Ramos (cell line): ENCODE results near the gene PHLDB1.
"Not testable (repeated sequence)": the region's sequence is repeated elsewhere in the genome, so short reads cannot be mapped to it uniquely, and the experiment has no call there.

Source experiments
- in situ Hi-C: fragments of 300-500 bp; cut with MboI; formaldehyde crosslinking; loops from one replicate; pipeline ENCODE4 v1.14.3; 2022; ENCODE audit warnings: low sequenced_read_pairs; ENCODE audit not compliant: unreplicated experiment

PHLDB1 gene

GRCh38 chr11:118677977-118678376 is 70.6 kb downstream of the PHLDB1 start:
- in situ Hi-C loops = no loop called here

DNA sequence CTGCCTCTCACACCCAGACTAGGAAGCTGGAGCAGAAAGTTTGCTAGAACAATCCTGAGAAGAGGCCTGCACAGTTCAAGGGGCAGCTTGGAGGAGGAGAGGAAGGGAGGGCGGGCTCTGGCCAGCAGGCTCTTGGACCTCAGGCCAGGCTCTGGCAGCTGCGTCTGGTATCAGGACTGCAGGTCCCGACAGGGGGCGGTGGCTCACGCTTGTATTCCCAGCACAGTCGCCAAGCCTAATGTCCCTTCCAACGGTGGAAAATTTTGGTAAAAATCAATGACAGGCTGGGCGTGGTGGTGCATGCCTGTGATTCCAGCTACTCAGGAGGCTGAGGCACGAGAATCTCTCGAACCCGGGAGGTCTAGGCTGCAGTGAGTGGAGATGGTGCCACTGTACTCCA is 71.5 kb downstream of the PHLDB1 start:
- in situ Hi-C loops = not testable (repeated sequence)

- in situ Hi-C loops = no loop called here
These were observed 72.1 kb downstream of the PHLDB1 start, which contains the start of gene TREH for GRCh38 chr11:118679483-118679882. TSS of gene TREH (minus strand) at chr11:118679650. CDS start at chr11:118679627, 23 bp downstream.

GRCh38 chr11:118682372-118682771 is 75.0 kb downstream of the PHLDB1 start:
- in situ Hi-C loops = no loop called here

DNA sequence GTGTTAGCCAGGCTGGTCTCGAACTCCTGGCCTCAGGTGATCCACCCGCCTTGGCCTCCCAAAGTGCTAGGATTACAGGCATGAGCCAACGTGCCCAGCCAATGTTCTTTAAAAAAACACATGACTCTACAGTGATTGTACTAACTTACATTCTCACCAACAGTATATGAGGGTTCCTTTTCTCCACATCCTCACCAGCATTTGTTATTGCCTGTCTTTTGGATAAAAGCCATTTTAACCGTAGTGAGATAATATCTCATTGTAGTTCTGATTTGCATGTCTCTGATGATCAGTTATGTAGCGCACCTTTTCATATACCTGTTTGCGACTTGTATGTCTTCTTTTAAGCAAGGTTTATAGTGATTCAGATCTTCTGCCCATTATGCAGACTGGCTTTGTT is 75.5 kb downstream of the PHLDB1 start:
- in situ Hi-C loops = not testable (repeated sequence)

DNA sequence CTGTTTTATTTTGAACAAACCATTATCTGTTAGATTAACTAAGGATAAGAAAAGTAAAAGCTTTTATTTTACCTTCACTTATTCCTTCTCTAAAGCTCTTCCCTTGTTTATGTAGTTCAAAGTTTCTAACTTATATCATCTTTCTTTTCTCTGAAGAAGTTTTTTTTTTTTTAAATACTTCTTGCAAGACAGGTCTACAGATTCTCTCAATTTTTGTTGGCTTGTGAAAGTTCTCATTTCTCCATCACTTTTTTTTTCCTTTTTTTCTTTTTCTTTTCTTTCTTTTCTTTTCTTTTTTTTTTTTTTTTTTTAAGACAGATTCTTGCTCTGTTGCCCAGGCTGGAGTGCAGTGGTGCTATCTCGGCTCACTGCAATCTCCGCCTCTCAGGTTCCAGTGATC is 76.8 kb downstream of the PHLDB1 start:
- in situ Hi-C loops = no loop called here

GRCh38 chr11:118687906-118688305 is 80.5 kb downstream of the PHLDB1 start:
- in situ Hi-C loops = no loop called here

- in situ Hi-C loops = not testable (repeated sequence)
These were observed 80.9 kb downstream of the PHLDB1 start for GRCh38 chr11:118688339-118688738.

DNA sequence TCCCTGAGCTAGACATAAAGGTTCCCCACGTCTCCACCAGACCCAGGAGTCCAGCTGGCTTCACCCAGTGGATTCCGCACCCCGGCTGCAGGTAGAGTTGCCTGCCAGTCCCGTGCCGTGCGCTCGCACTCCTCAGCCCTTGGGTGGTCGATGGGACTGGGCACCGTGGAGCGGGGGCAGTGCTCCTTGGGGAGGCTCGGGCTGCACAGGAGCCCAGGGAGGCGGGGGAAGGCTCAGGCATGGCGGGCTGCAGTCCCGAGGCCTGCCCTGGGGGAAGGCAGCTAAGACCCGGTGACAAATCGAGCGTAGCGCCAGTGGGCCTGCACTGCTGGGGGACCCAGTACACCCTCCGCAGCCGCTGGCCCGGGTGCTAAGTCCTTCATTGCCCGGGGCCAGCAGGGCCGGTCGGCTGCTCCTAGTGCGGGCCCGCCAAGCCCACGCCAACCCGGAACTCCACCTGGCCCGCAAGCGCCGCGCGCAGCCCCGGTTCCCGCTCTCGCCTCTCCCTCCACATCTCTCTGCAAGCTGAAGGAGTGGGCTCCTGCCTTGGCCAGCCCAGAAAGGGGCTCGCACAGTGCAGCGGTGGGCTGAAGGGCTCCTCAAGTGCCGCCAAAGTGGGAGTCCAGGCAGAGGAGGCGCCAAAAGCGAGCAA is 81.6 kb downstream of the PHLDB1 start:
- in situ Hi-C loops = no loop called here

DNA sequence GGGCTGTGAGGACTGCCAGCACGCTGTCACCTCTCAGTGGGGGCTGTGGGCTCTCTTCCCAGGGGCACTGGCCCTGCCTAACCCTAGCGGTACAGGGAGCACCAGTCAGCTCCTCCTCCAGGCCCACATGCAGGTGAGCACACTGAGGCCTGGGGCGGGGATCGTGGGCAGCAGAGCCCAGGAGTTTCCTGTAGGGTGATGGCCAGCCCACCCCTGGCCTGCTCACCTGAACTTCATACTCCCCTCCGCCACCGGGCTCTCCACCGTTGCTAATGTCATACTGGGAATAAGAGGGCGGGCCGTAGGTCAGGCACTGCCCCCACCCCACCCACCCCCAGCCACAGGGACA is 82.1 kb downstream of the PHLDB1 start:
- in situ Hi-C loops = no loop called here

GRCh38 chr11:118689852-118690552 is 82.6 kb downstream of the PHLDB1 start:
- in situ Hi-C loops = loop anchor here (5.0 kb wide), 1 partner anchor 267 kb away; the partner anchor contains the start of gene UPK2

DNA sequence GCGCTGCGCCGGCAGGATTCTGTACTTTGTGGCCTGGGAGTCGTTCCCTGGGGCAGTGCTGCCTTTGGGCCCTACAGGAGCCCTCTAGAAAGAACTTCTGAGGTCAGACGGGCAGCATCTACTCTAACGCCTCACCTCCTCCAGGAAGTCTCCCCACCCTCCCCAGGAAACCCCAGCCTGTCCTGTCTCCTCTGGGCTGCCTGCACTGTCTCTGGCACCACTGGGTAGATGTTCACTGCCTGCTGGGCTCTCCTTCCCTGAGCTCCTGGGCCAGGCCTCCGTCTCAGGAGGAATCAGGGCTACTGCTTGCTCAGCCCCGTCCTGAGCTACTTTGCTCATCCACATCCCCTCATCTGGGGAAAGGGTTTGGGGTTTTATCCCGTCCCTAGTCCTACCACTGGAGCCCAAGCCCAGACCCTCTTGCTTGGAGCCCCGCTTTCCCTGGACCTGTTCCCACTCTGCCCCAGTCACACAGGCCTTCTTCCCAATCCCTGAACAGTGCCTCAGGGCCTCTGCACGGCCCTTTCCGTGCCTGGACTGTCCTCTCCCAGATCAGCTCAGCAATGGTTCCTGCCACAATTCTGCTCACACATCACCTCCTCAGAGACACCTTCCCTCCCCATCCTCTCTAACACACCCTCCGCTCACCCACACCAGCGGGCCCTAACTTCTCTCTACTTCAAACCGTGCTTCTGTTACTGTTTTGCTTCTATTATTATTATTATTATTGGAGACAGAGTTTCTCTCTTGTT is 83.3 kb downstream of the PHLDB1 start:
- in situ Hi-C loops = loop anchor here (5.0 kb wide), 1 partner anchor 267 kb away; the partner anchor contains the start of gene UPK2

DNA sequence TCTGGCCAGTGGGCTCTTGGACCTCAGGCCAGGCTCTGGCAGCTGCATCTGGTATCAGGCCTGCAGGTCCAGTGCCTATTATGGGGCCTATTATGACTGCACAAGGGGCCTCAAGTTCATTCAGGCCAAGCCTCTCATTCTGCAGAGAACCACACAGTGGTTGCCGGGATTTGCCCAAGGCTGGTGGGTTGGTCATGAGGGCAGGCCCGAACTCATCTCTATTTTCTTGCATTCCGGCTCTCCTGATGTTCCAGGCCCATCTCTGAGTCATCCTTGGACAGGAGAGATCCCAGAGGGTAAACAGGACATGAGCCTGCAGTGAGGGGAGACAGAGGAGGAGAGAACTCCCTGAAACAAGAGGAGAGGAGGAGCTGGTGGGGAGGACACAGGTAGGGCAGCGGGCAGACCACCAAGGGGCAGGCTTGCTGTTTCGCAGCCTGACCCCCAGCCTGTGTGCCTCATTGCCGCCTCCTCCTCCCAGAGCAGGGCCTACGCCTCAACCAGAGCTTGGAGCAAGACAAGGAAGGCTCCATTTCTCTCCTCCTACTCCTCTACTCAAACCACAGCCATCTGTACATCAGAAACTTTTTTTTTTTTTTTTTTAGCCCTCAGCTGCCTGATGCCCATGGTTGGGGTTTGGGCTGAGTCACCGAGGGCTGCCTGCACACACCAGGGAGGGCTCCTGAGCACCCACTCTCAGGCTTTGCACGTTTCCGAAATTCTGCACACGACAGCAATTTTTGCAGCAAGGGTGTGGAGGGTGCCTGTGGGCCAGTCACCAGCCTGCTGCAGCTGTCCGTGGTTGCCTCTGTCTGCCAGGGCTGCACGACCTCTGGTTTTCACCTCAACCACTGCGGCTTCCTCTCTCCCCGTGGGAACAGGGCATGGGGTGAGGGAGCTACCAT is 84.8 kb downstream of the PHLDB1 start:
- in situ Hi-C loops = loop anchor here (5.0 kb wide), 1 partner anchor 265 kb away; the partner anchor contains the start of gene UPK2

- in situ Hi-C loops = loop anchor here (5.0 kb wide), 1 partner anchor 263 kb away; the partner anchor contains the start of gene UPK2
These were observed 86.8 kb downstream of the PHLDB1 start for GRCh38 chr11:118694185-118694584.

GRCh38 chr11:118694771-118695170 is 87.4 kb downstream of the PHLDB1 start:
- in situ Hi-C loops = loop anchor here (5.0 kb wide), 1 partner anchor 263 kb away; the partner anchor contains the start of gene UPK2

DNA sequence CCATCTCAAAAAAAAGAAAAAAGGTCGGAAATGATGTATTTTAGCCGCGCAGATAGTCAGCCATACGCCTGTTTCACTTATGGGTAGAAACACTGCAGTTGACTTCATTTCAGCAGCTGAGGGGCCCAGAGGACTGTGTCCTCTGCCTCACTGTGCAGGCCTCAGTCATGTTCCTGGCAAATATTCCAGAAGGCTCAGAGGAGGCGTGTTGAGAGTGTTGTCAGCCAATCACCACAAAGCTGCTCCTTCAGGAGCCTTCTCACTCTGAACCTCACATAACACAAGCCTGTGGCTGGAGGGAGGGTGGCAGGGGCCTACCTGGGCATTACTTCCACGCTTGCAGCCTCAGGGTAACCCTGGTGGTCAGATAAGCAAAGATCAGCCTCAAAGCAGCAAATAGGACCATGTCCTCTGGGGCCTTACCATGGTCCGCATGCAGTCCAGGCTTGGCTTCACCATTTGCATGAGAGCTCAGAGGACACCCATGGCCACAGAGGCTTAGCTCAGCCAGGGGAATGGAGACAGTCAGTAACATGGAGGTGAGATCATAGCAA is 89.3 kb downstream of the PHLDB1 start:
- in situ Hi-C loops = no loop called here

- in situ Hi-C loops = no loop called here
These were observed 89.9 kb downstream of the PHLDB1 start for GRCh38 chr11:118697346-118697745.

GRCh38 chr11:118699506-118700220 is 92.2 kb downstream of the PHLDB1 start:
- in situ Hi-C loops = no loop called here

- in situ Hi-C loops = no loop called here
These were observed 96.2 kb downstream of the PHLDB1 start for GRCh38 chr11:118703563-118704106.
